A549 (cell line): Measurements from ENCODE around the gene PELI1.

Experiments
- BHLHE40 ChIP-seq: IDR thresholded peaks from 2 replicates; pipeline ENCODE4 v1.6.1; 2012; ENCODE audit warnings: low read depth, low read length, inconsistent platforms
- CTCF ChIP-seq: fragments of >200 bp; sonication (Bioruptor Twin); formaldehyde crosslinking; IDR thresholded peaks from 3 replicates; pipeline ENCODE4 v1.5.1; 2016
- EP300 ChIP-seq, 2 experiments: fragments of >200 bp; sonication (Bioruptor Twin); formaldehyde crosslinking; IDR thresholded peaks; 2 replicates in 1 of 2; 3 replicates in 1 of 2; pipeline ENCODE4 v1.6.1; 2016 to 2017
- ESRRA ChIP-seq: fragments of 150-350 bp; IDR thresholded peaks from 2 replicates; pipeline ENCODE4 v1.6.1; 2014; ENCODE audit warnings: mild to moderate bottlenecking, low read length, borderline replicate concordance
- JUNB ChIP-seq: fragments of >200 bp; sonication (Bioruptor Twin); formaldehyde crosslinking; IDR thresholded peaks from 2 replicates; pipeline ENCODE4 v1.6.1; 2016
- MAZ ChIP-seq: fragments of 150-350 bp; IDR thresholded peaks from 2 replicates; pipeline ENCODE4 v1.6.1; 2014; ENCODE audit warnings: antibody characterized with exemption, low read depth, low read length, borderline replicate concordance
- POLR2A ChIP-seq: IDR thresholded peaks from 2 replicates; pipeline ENCODE4 v1.6.1; 2012; ENCODE audit warnings: mild to moderate bottlenecking, low read length
- SREBF2 ChIP-seq: fragments of 450-650 bp; IDR thresholded peaks from 2 replicates; pipeline ENCODE4 v1.6.1; 2014; ENCODE audit warnings: mild to moderate bottlenecking, moderate library complexity

GRCh38 chr2:64186699-64187605, 42.7 kb upstream of the PELI1 start:
- TF ChIP-seq CTCF: no peak
- TF ChIP-seq MAZ: no peak
- no peak for TF ChIP-seq BHLHE40
- TF ChIP-seq EP300 (IDR thresholded peaks at IDR 0.05): no peak
- no peak for TF ChIP-seq SREBF2
- no peak for TF ChIP-seq JUNB
- no peak for TF ChIP-seq ESRRA
- TF ChIP-seq POLR2A: no peak
